Endothelial cell of umbilical vein (primary cell): Measurements from ENCODE around the gene RASAL3.

ENCODE experiments used
- EZH2 ChIP-seq: IDR thresholded peaks from 2 replicates; pipeline ENCODE4 v1.6.1; 2012; ENCODE audit warnings: borderline replicate concordance, low read depth, mild to moderate bottlenecking, moderate library complexity, low read length, inconsistent platforms; ENCODE audit not compliant: severe bottlenecking
- POLR2AphosphoS5 ChIP-seq: IDR thresholded peaks from 2 replicates; pipeline ENCODE4 v1.6.1; 2012; ENCODE audit warnings: low read depth, mild to moderate bottlenecking, control low read depth, low read length, moderate library complexity; ENCODE audit not compliant: insufficient read depth

- TF ChIP-seq EZH2 (no peak), POLR2AphosphoS5 (no peak)
These were observed 7.9 kb downstream of the RASAL3 start for GRCh38 chr19:15456441-15456840.
